ENCODE measurements around the gene GNA14. TPM values are rescaled to one million over a fixed set of nuclear protein-coding genes. Genes with fewer than 3 reads are reported as not detected.
"Not testable (repeated sequence)": the region's sequence is repeated elsewhere in the genome, so short reads cannot be mapped to it uniquely, and the experiment has no call there.

GNA14 gene
- total RNA-seq, 1 experiment from 2014 or later: 0.25 TPM

DNA sequence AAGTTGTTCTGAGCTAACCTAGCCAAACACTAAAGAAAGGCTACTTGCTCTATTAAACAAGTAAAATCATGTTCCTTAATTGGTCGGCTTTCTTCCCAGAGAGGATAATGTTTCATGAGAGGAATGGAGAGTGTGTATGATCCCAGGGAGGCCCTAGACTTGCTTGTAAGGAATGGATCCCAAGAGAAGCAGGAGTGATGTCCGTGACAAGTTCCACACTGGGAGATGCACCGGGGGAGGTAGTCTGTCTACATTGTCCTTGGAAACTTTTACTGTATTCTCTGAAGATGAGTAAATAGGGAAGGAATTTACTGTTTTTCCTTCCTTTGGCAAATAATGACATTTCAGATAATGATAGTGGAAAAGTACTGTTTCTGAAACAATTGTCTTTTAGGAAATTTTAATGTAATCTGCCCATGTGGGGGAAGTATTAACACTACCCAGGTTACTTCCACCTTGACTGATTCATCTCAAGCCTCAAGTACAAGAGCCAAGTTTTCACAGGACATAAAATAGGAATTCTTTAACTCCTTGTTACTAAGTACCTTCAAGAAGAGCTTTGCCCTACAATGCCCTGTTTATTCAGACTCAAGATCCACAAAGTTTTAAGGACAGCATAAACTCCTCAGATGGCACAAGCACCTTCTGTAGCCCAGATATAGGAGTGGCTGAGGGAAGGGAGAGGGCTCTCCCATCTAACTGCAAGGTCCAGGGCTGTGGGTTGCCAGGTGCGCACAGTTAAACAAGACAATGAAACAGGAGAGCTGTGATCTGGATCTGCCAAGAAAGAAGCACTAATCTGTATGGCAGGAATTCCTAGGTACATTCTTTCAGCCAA, 152.1 kb downstream of the GNA14 start:
- Histone ChIP-seq H3K27ac (ENCODE audit: low read depth, low read length) (no peak overlapping the region), H4K20me1 (ENCODE audit: insufficient read depth) (no peaks in the 10 kb centered on the region), H3K4me3 (replicated peaks in 1 of 2; ENCODE audit: low read depth in 1 of 2, low read length in 2 of 2) (no peak overlapping the region), H2AFZ (ENCODE audit: low read depth, low read length, poor library complexity, severe bottlenecking) (no peak overlapping the region), H3K79me2 (ENCODE audit: insufficient read depth, low read length) (no peaks in the 10 kb centered on the region), H3K9me2 (ENCODE audit: insufficient read depth) (no peaks in the 10 kb centered on the region), H3K4me1 (ENCODE audit: control insufficient read depth in 1 of 2, insufficient read depth in 2 of 2, low read length in 2 of 2) (peaks cover 0 to 7% of the 10 kb centered on the region in 2 experiments; a peak in 3 of 4 replicates), H3K4me2 (ENCODE audit: low read length) (no peak overlapping the region), H3K9me3 (ENCODE audit: control insufficient read depth in 1 of 2, insufficient read depth in 1 of 2, low read depth in 1 of 2, low read length in 2 of 2) (no peaks in the 10 kb centered on the region), H3K36me3 (ENCODE audit: control insufficient read depth in 1 of 2, insufficient read depth in 2 of 2, low read length in 2 of 2) (no peaks in the 10 kb centered on the region), H3K27me3 (ENCODE audit: insufficient read depth, low read length) (no peaks in the 10 kb centered on the region), H3K9ac (ENCODE audit: low read length) (no peak overlapping the region)
- intact Hi-C loops (cut with micrococcal nuclease): no loop called here
- TF ChIP-seq EGR1 (IDR thresholded peaks at IDR 0.05; ENCODE audit: low read depth) (no peak), EZH2 (IDR thresholded peaks at IDR 0.05) (no peak), RAD21 (IDR thresholded peaks at IDR 0.05; ENCODE audit: low read depth) (no peak), SRF (IDR thresholded peaks at IDR 0.05; ENCODE audit: low read depth) (no peak), YY1 (IDR thresholded peaks at IDR 0.05; ENCODE audit: extremely low read depth, insufficient replicate concordance, low read depth, low read length) (no peak), POLR2AphosphoS5 (IDR thresholded peaks at IDR 0.05; ENCODE audit: low read depth, low read length) (no peak), ZFX (IDR thresholded peaks at IDR 0.05) (no peak), CBX3 (IDR thresholded peaks at IDR 0.05; ENCODE audit: low read depth) (no peak), REST (IDR thresholded peaks at IDR 0.05; ENCODE audit: low read depth) (no peak), SIN3A (IDR thresholded peaks at IDR 0.05; ENCODE audit: low read depth) (no peak), ZNF274 (IDR thresholded peaks at IDR 0.05; ENCODE audit: low read depth, low read length) (no peak), TCF7L2 (IDR thresholded peaks at IDR 0.05; ENCODE audit: borderline replicate concordance, extremely low read depth, insufficient read depth, insufficient read length) (no peak), SP1 (IDR thresholded peaks at IDR 0.05; ENCODE audit: low read depth) (no peak), MAX (IDR thresholded peaks at IDR 0.05) (no peak), ELF1 (IDR thresholded peaks at IDR 0.05; ENCODE audit: borderline replicate concordance, low read depth) (no peak), CEBPB (IDR thresholded peaks at IDR 0.05; ENCODE audit: low read depth) (no peak), FOSL1 (IDR thresholded peaks at IDR 0.05; ENCODE audit: low read depth) (no peak), POLR2A (IDR thresholded peaks at IDR 0.05; ENCODE audit: borderline replicate concordance, extremely low read depth, insufficient read depth, insufficient read length) (no peak)
- TF ChIP-seq, protein P1, sequence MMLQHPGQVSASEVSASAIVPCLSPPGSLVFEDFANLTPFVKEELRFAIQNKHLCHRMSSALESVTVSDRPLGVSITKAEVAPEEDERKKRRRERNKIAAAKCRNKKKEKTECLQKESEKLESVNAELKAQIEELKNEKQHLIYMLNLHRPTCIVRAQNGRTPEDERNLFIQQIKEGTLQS (IDR thresholded peaks at IDR 0.05): no peak
- ChIA-PET POLR2A (no interaction called here), CTCF (no interaction called here), RAD21 (ENCODE audit: low non-redundant PET in 1 of 2, low total read pairs in 2 of 2, uncharacterized antibody in 2 of 2, unreplicated experiment in 2 of 2) (no interaction called here)
- ATAC-seq (no peak), DNase-seq (ENCODE audit: low read depth, low spot score) (no peak)
- BruUV-seq (replicated peaks): no TSS peak

DNA sequence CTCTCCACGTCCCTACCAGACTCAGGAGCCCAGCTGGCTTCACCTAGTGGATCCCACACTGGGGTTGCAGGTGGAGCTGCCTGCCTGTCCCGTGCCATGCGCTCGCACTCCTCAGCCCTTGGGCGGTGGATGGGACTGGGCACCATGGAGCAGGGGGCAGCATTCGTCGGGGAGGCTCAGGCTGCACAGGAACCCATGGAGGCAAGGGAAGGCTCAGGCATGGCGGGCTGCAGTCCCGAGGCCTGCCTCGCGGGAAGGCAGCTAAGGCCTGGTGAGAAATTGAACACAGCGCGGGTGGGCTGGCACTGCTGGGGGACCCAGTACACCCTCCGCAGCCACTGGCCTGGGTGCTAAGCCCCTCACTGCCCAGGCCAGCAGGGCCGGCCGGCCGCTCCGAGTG, 157.8 kb downstream of the GNA14 start:
- H3K9me3 ChIP-seq (ENCODE audit: control insufficient read depth in 1 of 2, insufficient read depth in 1 of 2, low read depth in 1 of 2, low read length in 2 of 2); H3K4me3 ChIP-seq (replicated peaks in 1 of 2; ENCODE audit: low read depth in 1 of 2, low read length in 2 of 2); H3K27me3 ChIP-seq (ENCODE audit: insufficient read depth, low read length); intact Hi-C loops (cut with micrococcal nuclease); DNase-seq (ENCODE audit: low read depth, low spot score); H3K27ac ChIP-seq (ENCODE audit: low read depth, low read length); BruUV-seq (replicated peaks); H3K9ac ChIP-seq (ENCODE audit: low read length); H4K20me1 ChIP-seq (ENCODE audit: insufficient read depth); RAD21 ChIA-PET (ENCODE audit: low non-redundant PET in 1 of 2, low total read pairs in 2 of 2, uncharacterized antibody in 2 of 2, unreplicated experiment in 2 of 2); POLR2A ChIA-PET; ATAC-seq; H3K36me3 ChIP-seq (ENCODE audit: control insufficient read depth in 1 of 2, insufficient read depth in 2 of 2, low read length in 2 of 2); H3K4me1 ChIP-seq (ENCODE audit: control insufficient read depth in 1 of 2, insufficient read depth in 2 of 2, low read length in 2 of 2); H3K9me2 ChIP-seq (ENCODE audit: insufficient read depth); H3K4me2 ChIP-seq (ENCODE audit: low read length); H2AFZ ChIP-seq (ENCODE audit: low read depth, low read length, poor library complexity, severe bottlenecking); H3K79me2 ChIP-seq (ENCODE audit: insufficient read depth, low read length): not testable (repeated sequence)
- CTCF ChIA-PET: interaction anchor here (1.0 to 2.4 kb wide), 2 partner anchors 33 to 56 kb away, joined by 3 to 14 read pairs; no protein-coding TSS in a partner anchor
